Activated effector memory CD4-positive, alpha-beta T cell treated with Interleukin-2 at 50 U/mL for 16 hours (primary cell): Measurements from ENCODE around the gene RSRC1.
"Not testable (repeated sequence)": the region's sequence is repeated elsewhere in the genome, so short reads cannot be mapped to it uniquely, and the experiment has no call there.

Experiments
- DNase-seq: peaks from one replicate; pipeline ENCODE4 v3.0.0-alpha.2; 2020

The RSRC1 gene

GRCh38 chr3:158333736-158334135 lies 223.8 kb downstream of the RSRC1 start:
- DNase-seq: no peak

GRCh38 chr3:158337110-158337509 lies 227.2 kb downstream of the RSRC1 start:
- DNase-seq: no peak

- no peak for DNase-seq
Measured at GRCh38 chr3:158339638-158340037, 229.7 kb downstream of the RSRC1 start.

GRCh38 chr3:158340951-158341350 lies 231.1 kb downstream of the RSRC1 start:
- DNase-seq: not testable (repeated sequence)

GRCh38 chr3:158347966-158348365 lies 238.1 kb downstream of the RSRC1 start:
- no peak for DNase-seq

GRCh38 chr3:158350971-158351370 lies 241.1 kb downstream of the RSRC1 start:
- no peak for DNase-seq

GRCh38 chr3:158352551-158352950 lies 242.7 kb downstream of the RSRC1 start:
- no peak for DNase-seq

GRCh38 chr3:158354713-158355112 lies 244.8 kb downstream of the RSRC1 start:
- no peak for DNase-seq

- DNase-seq: no peak
Measured at GRCh38 chr3:158355623-158356588, 246.0 kb downstream of the RSRC1 start.

- no peak for DNase-seq
Measured at GRCh38 chr3:158359339-158359738, 249.4 kb downstream of the RSRC1 start.

GRCh38 chr3:158360756-158361448 lies 251.0 kb downstream of the RSRC1 start:
- no peak for DNase-seq

GRCh38 chr3:158368271-158368670 lies 258.4 kb downstream of the RSRC1 start:
- DNase-seq: no peak

GRCh38 chr3:158369279-158369678 lies 259.4 kb downstream of the RSRC1 start:
- no peak for DNase-seq

GRCh38 chr3:158379517-158379916 lies 269.6 kb downstream of the RSRC1 start:
- DNase-seq: no peak

GRCh38 chr3:158381262-158381868 lies 271.5 kb downstream of the RSRC1 start:
- no peak for DNase-seq

GRCh38 chr3:158382479-158382878 lies 272.6 kb downstream of the RSRC1 start:
- no peak for DNase-seq

GRCh38 chr3:158384019-158384418 lies 274.1 kb downstream of the RSRC1 start:
- DNase-seq: no peak

GRCh38 chr3:158395421-158395820 lies 285.5 kb downstream of the RSRC1 start:
- no peak for DNase-seq

GRCh38 chr3:158402590-158402989 lies 292.7 kb downstream of the RSRC1 start:
- no peak for DNase-seq

- no peak for DNase-seq
Measured at GRCh38 chr3:158403013-158403412, 293.1 kb downstream of the RSRC1 start.

- no peak for DNase-seq
Measured at GRCh38 chr3:158404131-158404718, 294.3 kb downstream of the RSRC1 start.

GRCh38 chr3:158405507-158405906 lies 295.6 kb downstream of the RSRC1 start:
- DNase-seq: no peak

- no peak for DNase-seq
Measured at GRCh38 chr3:158407844-158408517, 298.1 kb downstream of the RSRC1 start.
